GM08714 (cell line): ENCODE measurements around the gene RUNX2.

ENCODE experiments used
- H3K4me3 ChIP-seq: fragments of 200-500 bp; sonication (Bioruptor generic); 2 replicates; pipeline ENCODE4 v1.5.1; 2014; ENCODE audit warnings: mild to moderate bottlenecking, low read length, inconsistent platforms
- ZNF274 ChIP-seq: IDR thresholded peaks from 2 replicates; pipeline ENCODE4 v1.6.1; 2012; ENCODE audit warnings: mild to moderate bottlenecking, low read depth, low read length

RUNX2 gene

GRCh38 chr6:45427726-45428125 is 99.6 kb downstream of the RUNX2 start:
- no peak overlapping the region for H3K4me3 ChIP-seq
- no peak for TF ChIP-seq ZNF274

GRCh38 chr6:45428727-45429126 is 100.6 kb downstream of the RUNX2 start:
- H3K4me3 ChIP-seq = no peak overlapping the region
- no peak for TF ChIP-seq ZNF274

GRCh38 chr6:45430590-45431202 is 102.6 kb downstream of the RUNX2 start:
- TF ChIP-seq ZNF274 = no peak
- H3K4me3 ChIP-seq = no peak overlapping the region

DNA sequence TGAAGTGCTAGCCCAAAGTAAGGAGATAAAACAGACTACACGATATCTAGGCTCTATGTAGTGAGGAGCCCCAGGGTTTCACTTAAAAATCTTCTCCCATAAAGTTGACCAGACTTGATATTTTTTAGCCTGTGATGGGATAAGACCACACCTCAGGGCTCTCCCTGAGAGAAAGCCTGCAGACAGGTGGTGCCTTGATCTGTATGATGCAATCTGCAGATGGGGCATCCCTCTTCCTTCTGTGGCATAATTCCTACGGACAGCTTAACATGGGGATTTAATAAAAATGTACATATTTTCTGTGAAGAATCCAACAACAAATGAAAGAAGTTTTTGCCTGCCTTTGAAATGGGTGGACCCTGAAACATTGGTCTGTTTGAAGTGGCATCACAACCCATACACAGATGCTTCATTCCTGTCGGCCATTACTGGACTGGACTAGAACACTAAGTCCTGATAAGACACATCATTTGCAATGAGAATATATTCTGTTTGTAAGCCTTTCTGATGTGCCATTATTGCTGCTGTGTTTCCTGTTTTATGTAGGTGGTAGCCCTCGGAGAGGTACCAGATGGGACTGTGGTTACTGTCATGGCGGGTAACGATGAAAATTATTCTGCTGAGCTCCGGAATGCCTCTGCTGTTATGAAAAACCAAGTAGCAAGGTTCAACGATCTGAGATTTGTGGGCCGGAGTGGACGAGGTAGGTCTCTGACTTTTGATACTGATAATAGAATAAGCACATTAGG is 103.4 kb downstream of the RUNX2 start:
- no peak overlapping the region for H3K4me3 ChIP-seq
- TF ChIP-seq ZNF274 = no peak

DNA sequence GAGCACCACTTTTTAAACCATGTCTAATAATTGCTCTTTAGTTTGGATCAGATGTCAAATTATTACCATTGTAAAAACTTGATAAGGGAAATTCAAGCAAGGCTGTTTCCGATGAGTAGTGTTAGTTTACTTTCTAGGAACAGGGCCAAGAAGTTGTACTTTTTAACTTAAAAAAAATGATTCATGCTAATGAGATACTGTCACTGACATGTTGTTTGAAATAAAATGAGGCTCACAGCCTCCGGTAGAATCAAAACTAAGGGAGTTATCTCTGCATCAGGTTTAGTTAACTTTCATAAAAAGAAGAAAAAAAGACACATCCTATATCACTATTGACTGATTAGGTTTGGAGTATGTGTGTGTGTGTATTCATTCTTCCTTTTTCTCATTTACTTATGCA is 104.8 kb downstream of the RUNX2 start:
- H3K4me3 ChIP-seq = no peak overlapping the region
- no peak for TF ChIP-seq ZNF274

DNA sequence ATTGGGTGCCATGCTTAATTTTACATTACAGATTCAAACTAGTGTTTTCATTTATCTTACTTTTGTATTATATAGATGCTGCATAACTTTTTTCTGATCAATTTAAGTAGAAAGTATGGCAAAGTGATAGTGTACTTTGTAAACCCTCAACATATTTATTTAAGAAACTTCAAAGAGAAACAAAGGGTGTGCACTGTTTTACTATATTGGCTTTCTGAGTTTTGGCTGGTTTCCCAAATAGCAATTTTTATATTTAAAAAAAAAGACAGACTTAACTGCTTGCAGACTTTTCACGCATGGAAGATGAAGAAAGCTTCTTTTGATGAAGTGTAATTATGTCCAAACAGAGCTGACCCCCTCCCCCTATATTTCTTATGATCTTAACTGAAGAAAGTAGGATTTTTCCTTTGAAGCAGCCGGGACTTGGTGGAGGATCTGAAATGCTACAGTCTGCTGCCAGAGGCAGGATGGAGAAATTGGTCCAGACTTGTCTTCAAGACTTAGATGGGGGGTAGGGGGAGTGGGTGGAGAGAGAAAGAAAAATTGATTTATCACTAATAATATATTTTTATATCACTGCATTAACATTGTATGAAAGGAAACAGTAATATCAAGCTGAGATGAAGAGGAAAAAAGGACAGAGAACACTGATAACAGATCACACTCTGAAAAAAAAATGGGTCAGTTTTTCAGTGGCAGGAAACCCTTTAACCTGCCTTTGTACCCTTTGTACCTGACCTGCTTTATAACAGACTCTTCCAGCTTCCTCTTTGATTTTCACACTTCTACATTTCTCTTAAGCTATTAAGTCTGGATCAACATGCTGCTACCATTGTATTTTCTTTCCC is 105.6 kb downstream of the RUNX2 start:
- no peak for TF ChIP-seq ZNF274
- H3K4me3 ChIP-seq = no peak overlapping the region

GRCh38 chr6:45434381-45434700 is 106.2 kb downstream of the RUNX2 start:
- H3K4me3 ChIP-seq = no peak overlapping the region
- no peak for TF ChIP-seq ZNF274

GRCh38 chr6:45436544-45437438 is 108.7 kb downstream of the RUNX2 start:
- TF ChIP-seq ZNF274 = no peak

DNA sequence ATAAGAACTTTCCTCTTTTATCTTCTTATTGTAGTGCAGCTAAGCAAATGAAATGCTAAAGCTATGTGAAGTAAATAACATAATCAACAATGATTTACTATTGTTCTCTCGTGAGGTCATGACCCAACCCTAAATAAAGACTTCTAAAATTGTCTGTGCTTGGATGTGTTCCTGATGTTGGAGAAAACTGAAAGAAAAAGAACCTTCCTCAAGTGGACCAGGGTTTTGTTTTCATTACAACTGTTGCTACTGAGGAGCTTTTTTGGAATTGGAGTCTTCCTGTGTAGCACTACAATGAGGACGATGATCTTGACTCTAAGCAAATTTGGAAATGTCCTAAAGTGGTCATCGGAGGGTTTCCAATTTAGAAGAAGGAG is 109.3 kb downstream of the RUNX2 start:
- H3K4me3 ChIP-seq = no peak overlapping the region
- no peak for TF ChIP-seq ZNF274

More at GRCh38 chr6:45436544-45437438, 108.7 kb downstream of the RUNX2 start:
- H3K4me3 ChIP-seq = no peak overlapping the region

GRCh38 chr6:45438151-45438550 is 110.0 kb downstream of the RUNX2 start:
- H3K4me3 ChIP-seq = no peak overlapping the region
- TF ChIP-seq ZNF274 = no peak

- no peak for TF ChIP-seq ZNF274
- no peak overlapping the region for H3K4me3 ChIP-seq
Measured at GRCh38 chr6:45438849-45439406, 110.8 kb downstream of the RUNX2 start.

- no peak overlapping the region for H3K4me3 ChIP-seq
- TF ChIP-seq ZNF274 = no peak
Measured at GRCh38 chr6:45439459-45439858, 111.3 kb downstream of the RUNX2 start.

- no peak overlapping the region for H3K4me3 ChIP-seq
- no peak for TF ChIP-seq ZNF274
Measured at GRCh38 chr6:45439861-45440388, 111.8 kb downstream of the RUNX2 start.
